ENCODE measurements around the gene RALGPS1. TPM values are rescaled to one million over a fixed set of nuclear protein-coding genes. Genes with fewer than 3 reads are reported as not detected.

RALGPS1 gene
- total RNA-seq, 2 experiments from 2014 or later = 2.5 to 4.1 TPM

GRCh38 chr9:127185181-127185580, 270.6 kb downstream of the RALGPS1 start:
- no peaks in the 10 kb centered on the region for H3K36me3 Mint-ChIP-seq (ENCODE audit: low read depth)
- peaks cover 6% of the 10 kb centered on the region for H3K4me1 Mint-ChIP-seq (ENCODE audit: low read depth)
- ChIA-PET POLR2A (no interaction called here), CTCF (interaction anchor here (1.5 kb wide), 1 partner anchor 14 kb away, joined by 4 read pairs; no protein-coding TSS in a partner anchor)
- H3K9me3 Mint-ChIP-seq (ENCODE audit: insufficient read depth) = no peaks in the 10 kb centered on the region
- H3K27ac Mint-ChIP-seq = no peak overlapping the region
- ATAC-seq (no peak), DNase-seq (no peak)
- no peaks in the 10 kb centered on the region for H3K27me3 Mint-ChIP-seq (ENCODE audit: low read depth)
- H3K4me3 Mint-ChIP-seq = no peak overlapping the region

GRCh38 chr9:127185931-127186781, 271.6 kb downstream of the RALGPS1 start:
- Mint-ChIP-seq H3K36me3 (ENCODE audit: low read depth) (no peaks in the 10 kb centered on the region), H3K27ac (no peak overlapping the region), H3K9me3 (ENCODE audit: insufficient read depth) (no peaks in the 10 kb centered on the region), H3K4me3 (no peak overlapping the region), H3K4me1 (ENCODE audit: low read depth) (peaks cover 6% of the 10 kb centered on the region), H3K27me3 (ENCODE audit: low read depth) (no peaks in the 10 kb centered on the region)
- POLR2A ChIA-PET = no interaction called here
- ATAC-seq (no peak), DNase-seq (no peak)
- CTCF ChIA-PET = interaction anchor here (1.4 to 1.5 kb wide), 3 partner anchors 13 to 245 kb away, joined by 3 to 6 read pairs (median 4); no protein-coding TSS in a partner anchor

- Mint-ChIP-seq H3K36me3 (ENCODE audit: low read depth) (no peaks in the 10 kb centered on the region), H3K4me3 (no peak overlapping the region), H3K27me3 (ENCODE audit: low read depth) (no peaks in the 10 kb centered on the region), H3K27ac (no peak overlapping the region), H3K4me1 (ENCODE audit: low read depth) (peaks cover 6% of the 10 kb centered on the region), H3K9me3 (ENCODE audit: insufficient read depth) (no peaks in the 10 kb centered on the region)
- ChIA-PET POLR2A (no interaction called here), CTCF (interaction anchor here (1.4 to 1.5 kb wide), 2 partner anchors 222 to 246 kb away, joined by 3 to 6 read pairs; no protein-coding TSS in a partner anchor)
- no peak for DNase-seq
- ATAC-seq = no peak
Observed at GRCh38 chr9:127186806-127187205, 272.2 kb downstream of the RALGPS1 start.

- Mint-ChIP-seq H3K27ac (no peak overlapping the region), H3K36me3 (ENCODE audit: low read depth) (no peaks in the 10 kb centered on the region), H3K27me3 (ENCODE audit: low read depth) (no peaks in the 10 kb centered on the region), H3K9me3 (ENCODE audit: insufficient read depth) (no peaks in the 10 kb centered on the region), H3K4me1 (ENCODE audit: low read depth) (peaks cover 6% of the 10 kb centered on the region), H3K4me3 (no peak overlapping the region)
- CTCF ChIA-PET = interaction anchor here (1.5 kb wide), 1 partner anchor 246 kb away, joined by 3 read pairs; no protein-coding TSS in a partner anchor
- POLR2A ChIA-PET = no interaction called here
- DNase-seq (no peak), ATAC-seq (no peak)
Observed at GRCh38 chr9:127187231-127187956, 272.8 kb downstream of the RALGPS1 start.

- POLR2A ChIA-PET = no interaction called here
- H3K36me3 Mint-ChIP-seq (ENCODE audit: low read depth) = no peaks in the 10 kb centered on the region
- ATAC-seq = no peak
- H3K4me1 Mint-ChIP-seq (ENCODE audit: low read depth) = peaks cover 6% of the 10 kb centered on the region
- no peaks in the 10 kb centered on the region for H3K9me3 Mint-ChIP-seq (ENCODE audit: insufficient read depth)
- no peak overlapping the region for H3K4me3 Mint-ChIP-seq
- DNase-seq = no peak
- H3K27me3 Mint-ChIP-seq (ENCODE audit: low read depth) = peaks cover 2% of the 10 kb centered on the region
- H3K27ac Mint-ChIP-seq = no peak overlapping the region
- CTCF ChIA-PET = no interaction called here
Observed at GRCh38 chr9:127188396-127188795, 273.8 kb downstream of the RALGPS1 start.

- Mint-ChIP-seq H3K4me3 (no peak overlapping the region), H3K4me1 (ENCODE audit: low read depth) (peaks cover 6% of the 10 kb centered on the region), H3K27me3 (ENCODE audit: low read depth) (peaks cover 2% of the 10 kb centered on the region), H3K9me3 (ENCODE audit: insufficient read depth) (no peaks in the 10 kb centered on the region), H3K27ac (no peak overlapping the region), H3K36me3 (ENCODE audit: low read depth) (no peaks in the 10 kb centered on the region)
- CTCF ChIA-PET = interaction anchor here (0.8 kb wide), 1 partner anchor 223 kb away, joined by 5 read pairs; no protein-coding TSS in a partner anchor
- POLR2A ChIA-PET = no interaction called here
- DNase-seq (no peak), ATAC-seq (no peak)
Observed at GRCh38 chr9:127189628-127190027, 275.0 kb downstream of the RALGPS1 start.

- H3K9me3 Mint-ChIP-seq (ENCODE audit: insufficient read depth) = no peaks in the 10 kb centered on the region
- DNase-seq (no peak), ATAC-seq (no peak)
- no peak overlapping the region for H3K27ac Mint-ChIP-seq
- no peaks in the 10 kb centered on the region for H3K36me3 Mint-ChIP-seq (ENCODE audit: low read depth)
- peaks cover 4% of the 10 kb centered on the region for H3K27me3 Mint-ChIP-seq (ENCODE audit: low read depth)
- ChIA-PET POLR2A (no interaction called here), CTCF (interaction anchor here (1.0 kb wide), 1 partner anchor 11 kb away, joined by 3 read pairs; no protein-coding TSS in a partner anchor)
- no peak overlapping the region for H3K4me3 Mint-ChIP-seq
- H3K4me1 Mint-ChIP-seq (ENCODE audit: low read depth) = peaks cover 6% of the 10 kb centered on the region
Observed at GRCh38 chr9:127192744-127193143, 278.2 kb downstream of the RALGPS1 start.

GRCh38 chr9:127193483-127193882, 278.9 kb downstream of the RALGPS1 start:
- no peaks in the 10 kb centered on the region for H3K9me3 Mint-ChIP-seq (ENCODE audit: insufficient read depth)
- ATAC-seq = no peak
- peaks cover 8% of the 10 kb centered on the region for H3K4me1 Mint-ChIP-seq (ENCODE audit: low read depth)
- no peak for DNase-seq
- H3K27ac Mint-ChIP-seq = no peak overlapping the region
- no peaks in the 10 kb centered on the region for H3K36me3 Mint-ChIP-seq (ENCODE audit: low read depth)
- H3K4me3 Mint-ChIP-seq = no peak overlapping the region
- peaks cover 4% of the 10 kb centered on the region for H3K27me3 Mint-ChIP-seq (ENCODE audit: low read depth)
- ChIA-PET CTCF (interaction anchor here (1.0 to 2.4 kb wide), 2 partner anchors 10 to 228 kb away, joined by 3 to 10 read pairs; no protein-coding TSS in a partner anchor), POLR2A (interaction anchor here (0.6 kb wide), 1 partner anchor 224 kb away, joined by 3 read pairs; no protein-coding TSS in a partner anchor)

- H3K27ac Mint-ChIP-seq = no peak overlapping the region
Observed at GRCh38 chr9:127194881-127195713, 280.5 kb downstream of the RALGPS1 start.

GRCh38 chr9:127195976-127196825, 281.6 kb downstream of the RALGPS1 start:
- H3K27me3 Mint-ChIP-seq (ENCODE audit: low read depth) = peaks cover 4% of the 10 kb centered on the region
- H3K9me3 Mint-ChIP-seq (ENCODE audit: insufficient read depth) = no peaks in the 10 kb centered on the region
- no peak overlapping the region for H3K27ac Mint-ChIP-seq
- H3K4me3 Mint-ChIP-seq = no peak overlapping the region
- no peak for ATAC-seq
- H3K4me1 Mint-ChIP-seq (ENCODE audit: low read depth) = peaks cover 7% of the 10 kb centered on the region
- ChIA-PET POLR2A (interaction anchor here (0.6 kb wide), 1 partner anchor 990 kb away, joined by 3 read pairs; no protein-coding TSS in a partner anchor), CTCF (interaction anchor here (1.2 to 7.2 kb wide), 3 partner anchors 18 to 255 kb away, joined by 3 to 87 read pairs (median 10); no protein-coding TSS in a partner anchor)
- DNase-seq = no peak
- no peaks in the 10 kb centered on the region for H3K36me3 Mint-ChIP-seq (ENCODE audit: low read depth)

More at GRCh38 chr9:127194881-127195713, 280.5 kb downstream of the RALGPS1 start:
- POLR2A ChIA-PET = no interaction called here
- Mint-ChIP-seq H3K4me1 (ENCODE audit: low read depth) (peaks cover 7% of the 10 kb centered on the region), H3K9me3 (ENCODE audit: insufficient read depth) (no peaks in the 10 kb centered on the region), H3K27me3 (ENCODE audit: low read depth) (peaks cover 4% of the 10 kb centered on the region), H3K4me3 (no peak overlapping the region), H3K36me3 (ENCODE audit: low read depth) (no peaks in the 10 kb centered on the region)
- no peak for ATAC-seq
- no peak for DNase-seq
- CTCF ChIA-PET = interaction anchor here (1.2 to 7.2 kb wide), 3 partner anchors 19 to 254 kb away, joined by 3 to 87 read pairs (median 10); no protein-coding TSS in a partner anchor

Measured in activated CD8-positive, alpha-beta T cell treated with anti-CD3 and anti-CD28 coated beads, Interleukin-2, amount 10 ng/mL, durations not matched to agents 7 days and 5 days (primary cell).